Measurements from ENCODE around the gene STIL.

STIL gene

GRCh38 chr1:47219590-47220220 is 94.2 kb downstream of the STIL start:
- DNase-seq (ENCODE audit: low read depth) = no peak
- no peak overlapping the region for H3K4me3 ChIP-seq (ENCODE audit: control insufficient read depth, low read depth, low read length)
- TF ChIP-seq, protein P1, sequence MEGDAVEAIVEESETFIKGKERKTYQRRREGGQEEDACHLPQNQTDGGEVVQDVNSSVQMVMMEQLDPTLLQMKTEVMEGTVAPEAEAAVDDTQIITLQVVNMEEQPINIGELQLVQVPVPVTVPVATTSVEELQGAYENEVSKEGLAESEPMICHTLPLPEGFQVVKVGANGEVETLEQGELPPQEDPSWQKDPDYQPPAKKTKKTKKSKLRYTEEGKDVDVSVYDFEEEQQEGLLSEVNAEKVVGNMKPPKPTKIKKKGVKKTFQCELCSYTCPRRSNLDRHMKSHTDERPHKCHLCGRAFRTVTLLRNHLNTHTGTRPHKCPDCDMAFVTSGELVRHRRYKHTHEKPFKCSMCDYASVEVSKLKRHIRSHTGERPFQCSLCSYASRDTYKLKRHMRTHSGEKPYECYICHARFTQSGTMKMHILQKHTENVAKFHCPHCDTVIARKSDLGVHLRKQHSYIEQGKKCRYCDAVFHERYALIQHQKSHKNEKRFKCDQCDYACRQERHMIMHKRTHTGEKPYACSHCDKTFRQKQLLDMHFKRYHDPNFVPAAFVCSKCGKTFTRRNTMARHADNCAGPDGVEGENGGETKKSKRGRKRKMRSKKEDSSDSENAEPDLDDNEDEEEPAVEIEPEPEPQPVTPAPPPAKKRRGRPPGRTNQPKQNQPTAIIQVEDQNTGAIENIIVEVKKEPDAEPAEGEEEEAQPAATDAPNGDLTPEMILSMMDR (IDR thresholded peaks at IDR 0.05; ENCODE audit: control insufficient read depth, insufficient read depth, low read depth, low read length, missing control alignments) = no peak

- no peak for DNase-seq (ENCODE audit: low read depth)
- TF ChIP-seq, protein P1 (IDR thresholded peaks at IDR 0.05; ENCODE audit: control insufficient read depth, insufficient read depth, low read depth, low read length, missing control alignments) = no peak
- no peak overlapping the region for H3K4me3 ChIP-seq (ENCODE audit: control insufficient read depth, low read depth, low read length)
Observed at GRCh38 chr1:47219001-47219400, 94.9 kb downstream of the STIL start.

GRCh38 chr1:47216278-47217059 is 97.5 kb downstream of the STIL start:
- DNase-seq (ENCODE audit: low read depth) = no peak
- H3K4me3 ChIP-seq (ENCODE audit: control insufficient read depth, low read depth, low read length) = no peak overlapping the region
- TF ChIP-seq, protein P1 (IDR thresholded peaks at IDR 0.05; ENCODE audit: control insufficient read depth, insufficient read depth, low read depth, low read length, missing control alignments) = no peak

GRCh38 chr1:47215713-47216112 is 98.2 kb downstream of the STIL start:
- no peak overlapping the region for H3K4me3 ChIP-seq (ENCODE audit: control insufficient read depth, low read depth, low read length)
- no peak for DNase-seq (ENCODE audit: low read depth)
- TF ChIP-seq, protein P1 (IDR thresholded peaks at IDR 0.05; ENCODE audit: control insufficient read depth, insufficient read depth, low read depth, low read length, missing control alignments) = no peak

- TF ChIP-seq, protein P1 (IDR thresholded peaks at IDR 0.05; ENCODE audit: control insufficient read depth, insufficient read depth, low read depth, low read length, missing control alignments) = no peak
- no peak for DNase-seq (ENCODE audit: low read depth)
- no peak overlapping the region for H3K4me3 ChIP-seq (ENCODE audit: control insufficient read depth, low read depth, low read length)
Observed at GRCh38 chr1:47214549-47214948, 99.4 kb downstream of the STIL start.

DNA sequence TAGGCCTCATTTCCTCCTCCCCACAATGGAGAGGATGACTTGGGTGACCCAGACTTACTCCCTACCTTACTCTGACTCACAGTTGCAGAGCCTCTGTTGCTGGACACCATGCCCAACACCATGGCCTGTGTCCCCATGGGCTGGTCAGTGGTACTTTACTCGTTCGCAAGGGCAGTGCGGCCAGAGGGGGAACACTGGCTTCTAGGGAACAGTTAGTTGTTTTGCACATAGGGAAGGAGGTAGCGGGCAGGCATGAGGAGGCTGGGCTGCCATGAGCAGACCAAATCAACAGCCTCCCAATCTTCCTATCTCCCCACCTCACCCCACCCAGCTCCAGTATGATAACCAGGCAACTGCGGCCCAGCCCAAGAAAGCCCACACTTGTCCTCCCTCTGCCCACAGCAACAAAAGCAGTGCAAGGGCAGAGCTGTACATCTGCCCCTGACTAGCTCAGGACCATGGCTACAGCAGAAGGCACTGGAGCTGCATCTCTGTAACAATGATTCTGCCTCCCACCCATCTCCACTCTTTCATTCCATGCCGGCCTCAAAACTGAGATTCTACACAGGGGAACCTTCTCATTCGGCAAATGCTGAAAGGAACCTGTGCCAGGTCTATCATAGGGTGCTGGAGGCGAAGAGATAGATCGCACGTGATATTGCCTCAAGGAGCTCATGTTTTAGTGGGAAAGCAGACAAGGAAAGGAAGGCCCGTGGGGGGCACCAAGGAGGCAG is 100.5 kb downstream of the STIL start:
- DNase-seq (ENCODE audit: low read depth) = no peak
- H3K4me3 ChIP-seq (ENCODE audit: control insufficient read depth, low read depth, low read length) = no peak overlapping the region
- TF ChIP-seq, protein P1 (IDR thresholded peaks at IDR 0.05; ENCODE audit: control insufficient read depth, insufficient read depth, low read depth, low read length, missing control alignments) = no peak

Measured in AG09309 (cell line).